Stimulated activated CD4-positive, alpha-beta T cell treated with anti-CD3 and anti-CD28 coated beads, Interleukin-15, amount 100 ng/mL, for 48 hours (primary cell): ENCODE results near the gene KIF16B.
"Not testable (repeated sequence)": the region's sequence is repeated elsewhere in the genome, so short reads cannot be mapped to it uniquely, and the experiment has no call there.

Experiments
- DNase-seq, 2 donors: peaks; one replicate each; pipeline ENCODE4 v3.0.0-alpha.2; 2020; ENCODE audit warnings: low read depth in 2 of 2

Gene KIF16B

DNA sequence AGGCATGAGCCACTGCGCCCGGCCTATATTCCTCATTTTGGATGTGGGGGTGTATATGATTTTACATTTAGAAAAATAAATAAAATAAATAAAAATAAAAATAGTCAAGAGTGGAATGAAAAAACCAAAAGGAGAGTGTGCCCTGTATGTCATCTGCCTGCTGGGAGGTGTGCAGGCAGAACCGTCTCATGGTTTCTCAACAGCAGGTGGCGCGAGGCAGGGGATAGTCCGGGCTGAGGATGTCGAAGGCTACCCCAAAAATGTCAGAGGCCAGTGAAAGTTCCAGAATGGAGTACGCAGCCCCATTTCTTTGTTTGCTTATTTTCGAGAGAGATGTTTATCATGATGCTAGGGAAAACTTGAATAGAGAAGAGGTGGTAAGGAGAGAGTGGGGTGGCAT is 16.4 kb upstream of the KIF16B start:
- no peak for DNase-seq

DNA sequence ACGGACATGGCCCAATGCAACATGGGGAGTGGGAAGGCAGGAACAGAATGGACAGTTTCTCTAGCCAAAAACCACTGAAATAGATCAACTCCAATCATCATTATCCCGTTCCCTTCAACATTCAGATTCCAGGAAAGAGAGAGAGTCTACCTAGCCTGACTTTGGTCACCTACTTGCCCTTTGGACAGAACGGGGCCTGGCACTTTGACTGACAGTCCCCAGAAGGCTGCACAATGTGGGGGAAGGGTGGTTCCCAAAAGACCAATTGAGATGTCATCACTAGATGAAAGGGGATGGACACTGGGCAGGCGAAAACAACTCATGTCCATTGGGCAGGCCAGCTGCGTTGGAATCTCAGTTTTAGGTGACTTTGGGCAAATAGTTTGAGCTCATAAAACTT is 15.0 kb upstream of the KIF16B start:
- DNase-seq = no peak

DNA sequence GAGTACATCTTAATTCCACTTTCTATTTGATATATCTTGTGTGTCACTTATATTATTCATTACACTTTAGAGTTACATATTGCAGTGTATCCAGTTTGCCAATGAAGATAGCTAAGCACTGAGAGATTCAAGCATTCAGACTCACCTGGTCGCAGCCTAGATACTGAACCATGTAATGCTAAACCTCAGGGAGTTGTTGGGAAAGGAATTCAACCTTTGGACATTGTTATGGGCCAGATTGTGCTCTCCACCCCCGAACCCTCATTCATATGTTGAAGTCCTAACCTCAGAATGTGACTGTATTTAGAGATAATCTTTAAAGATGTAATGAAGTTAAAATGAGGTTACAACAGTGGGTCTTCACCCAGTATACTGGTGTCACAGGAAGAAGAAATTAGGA is 13.8 kb upstream of the KIF16B start:
- DNase-seq = no peak

DNA sequence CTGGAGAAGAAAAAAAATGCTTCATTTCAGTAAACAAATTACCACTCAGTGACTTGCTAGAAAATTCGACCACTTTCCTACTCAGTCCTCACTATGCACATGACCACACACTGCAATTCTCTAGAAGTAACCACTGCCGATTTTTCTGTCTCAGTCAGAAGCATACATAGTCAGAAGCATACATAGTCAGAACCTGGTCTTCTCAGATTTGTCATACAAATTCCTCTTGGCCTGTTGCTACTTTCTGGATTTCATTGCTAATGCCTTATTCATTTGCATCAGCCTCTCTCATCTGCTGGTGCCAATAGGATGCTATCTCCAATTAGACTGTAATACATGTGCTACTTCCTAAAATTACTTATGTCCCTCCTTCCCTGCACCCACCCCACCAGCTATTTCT is 10.2 kb upstream of the KIF16B start:
- DNase-seq = no peak

DNA sequence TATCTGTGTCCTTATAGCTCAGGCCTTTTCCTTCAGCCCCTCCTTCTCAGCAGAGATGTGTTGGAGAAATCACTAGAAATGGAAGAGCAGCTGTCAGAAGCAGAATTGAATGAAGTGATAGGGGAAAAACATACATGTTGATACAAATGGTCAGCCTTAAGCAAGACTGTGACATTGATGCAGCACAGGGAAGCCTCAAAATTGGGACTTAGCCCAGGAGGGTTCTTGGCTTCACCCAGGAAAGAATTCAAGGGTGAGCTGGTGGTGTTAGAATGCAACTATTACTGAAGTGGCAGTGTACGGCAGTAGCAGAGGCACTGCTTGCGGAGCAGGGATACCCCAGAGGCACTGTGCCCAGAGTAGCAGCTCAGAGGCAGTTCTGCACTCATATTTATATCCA is 8.0 kb upstream of the KIF16B start:
- DNase-seq = no peak

DNA sequence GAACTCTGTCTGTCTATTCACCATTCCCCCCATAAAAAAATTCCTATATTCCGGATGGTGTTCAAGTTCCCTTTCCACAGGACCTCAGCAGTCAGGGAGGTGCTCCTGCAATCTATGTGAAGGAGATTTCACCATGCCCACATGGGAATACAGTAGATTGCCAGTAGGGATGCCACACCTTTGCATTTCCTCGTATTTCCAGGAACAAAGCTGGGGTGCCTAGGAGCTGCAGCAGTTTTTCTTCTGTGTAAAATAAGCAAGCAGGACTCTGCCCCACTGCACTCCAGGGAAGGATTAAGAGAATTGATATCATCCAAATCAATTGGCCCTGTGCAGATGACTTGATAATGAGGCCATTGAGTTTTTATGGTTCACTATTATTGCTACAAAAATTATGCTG is 7.4 kb upstream of the KIF16B start:
- no peak for DNase-seq

DNA sequence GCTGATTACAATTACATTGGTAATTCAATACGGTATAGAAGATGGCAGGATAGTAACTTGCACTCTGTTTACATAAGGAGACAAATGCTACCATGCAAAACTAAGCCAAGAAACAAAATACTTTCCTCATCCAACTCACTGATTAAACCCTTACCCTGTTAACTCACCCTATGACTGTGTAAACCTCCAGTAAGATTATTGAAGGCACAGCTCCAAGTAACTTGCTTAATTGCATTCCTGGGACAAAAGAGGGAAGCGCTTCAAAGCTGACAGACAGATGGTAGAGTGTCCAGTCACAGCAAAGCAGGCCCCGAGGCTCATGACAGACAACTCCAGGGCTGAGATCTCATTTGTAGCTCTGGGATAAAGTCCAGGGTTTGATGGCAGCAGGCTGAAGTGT is 6.9 kb upstream of the KIF16B start:
- DNase-seq = no peak

DNA sequence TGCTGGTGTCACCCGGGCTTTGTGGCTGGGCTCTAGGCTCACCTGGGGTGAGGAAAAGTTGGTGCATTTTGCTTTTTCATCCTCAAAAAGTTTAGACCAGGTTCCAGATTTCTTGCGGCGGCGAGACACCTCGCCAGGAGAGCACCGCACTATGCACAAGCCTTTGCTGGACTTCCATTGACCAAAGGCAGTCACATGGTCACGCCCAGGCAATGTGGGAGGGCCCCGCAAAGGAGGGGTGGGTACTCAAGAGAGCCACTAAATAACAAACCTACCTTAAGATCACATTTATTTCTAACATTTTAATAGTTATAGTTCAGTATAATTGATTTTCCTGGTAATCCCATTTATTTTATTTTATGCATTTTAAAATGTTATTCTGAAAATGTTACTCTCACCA is 3.0 kb upstream of the KIF16B start:
- DNase-seq = no peak

DNA sequence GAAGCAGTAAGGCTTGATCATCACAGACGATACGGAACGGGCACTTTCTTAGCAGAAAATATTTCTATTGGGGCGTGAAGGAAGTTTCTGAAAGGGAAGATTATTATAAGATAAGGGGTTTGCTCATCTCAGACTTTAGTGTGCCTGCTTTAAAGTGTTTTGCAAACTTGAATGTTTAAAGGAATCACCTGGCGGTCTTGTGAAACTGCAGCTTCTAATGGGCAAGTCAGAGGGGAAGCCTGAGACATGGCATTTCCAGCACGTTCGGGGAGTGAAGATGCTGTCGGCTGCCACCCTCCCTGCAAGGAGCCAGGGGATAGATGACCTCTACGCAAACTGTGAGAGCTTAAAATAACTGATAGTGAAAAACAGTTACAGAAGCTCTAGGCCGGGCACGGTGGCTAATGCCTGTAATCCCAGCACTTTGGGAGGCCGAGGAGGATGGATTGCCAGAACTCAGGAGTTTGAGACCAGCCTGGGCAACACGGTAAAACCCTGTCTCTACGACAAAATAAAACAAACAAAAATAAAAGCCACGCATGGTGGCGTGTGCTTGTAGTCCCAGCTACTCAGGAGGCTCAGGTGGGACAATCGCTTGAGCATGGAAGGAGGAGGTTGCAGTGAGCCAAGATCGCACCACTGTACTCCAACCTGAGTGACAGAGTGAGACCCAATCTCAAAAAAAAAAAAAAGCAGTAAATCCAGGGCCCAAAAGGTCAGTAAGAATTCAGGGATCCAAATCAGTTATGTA is 2.3 kb upstream of the KIF16B start:
- DNase-seq = no peak

DNA sequence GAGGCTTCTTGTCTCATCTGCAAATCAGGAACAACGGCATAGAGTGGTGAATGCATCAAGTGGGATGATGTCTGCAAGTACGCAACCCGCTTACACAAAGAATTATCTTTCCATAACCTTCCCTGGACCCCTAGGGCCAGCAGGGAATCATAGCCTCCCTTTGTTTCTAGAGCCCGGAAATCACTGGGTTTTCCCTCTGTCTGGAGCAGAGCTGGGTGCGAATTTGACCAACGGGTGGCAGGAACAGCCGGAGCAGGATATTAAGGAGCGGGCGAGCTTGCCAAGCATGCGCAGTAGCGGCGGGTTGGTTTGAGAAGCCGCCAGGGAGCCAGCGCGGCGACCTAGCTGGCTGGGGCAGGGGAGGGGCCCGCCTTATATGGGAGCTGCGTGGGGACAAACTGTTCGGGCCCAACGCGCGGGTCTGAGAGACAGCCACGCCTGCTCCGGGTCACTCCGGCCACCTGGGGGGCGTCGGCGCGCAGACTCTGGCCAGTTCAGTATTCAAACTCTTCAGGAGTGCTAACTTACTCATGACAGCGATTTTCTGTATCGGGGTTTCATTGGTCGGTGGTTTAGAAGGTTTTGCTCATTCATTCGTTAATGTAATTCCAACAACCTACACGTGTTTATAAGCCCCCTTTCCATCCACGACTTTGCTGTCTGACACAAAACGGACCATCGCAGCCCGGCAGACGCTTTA is 1.6 kb upstream of the KIF16B start:
- DNase-seq = peak; percentile 69 to 82

DNA sequence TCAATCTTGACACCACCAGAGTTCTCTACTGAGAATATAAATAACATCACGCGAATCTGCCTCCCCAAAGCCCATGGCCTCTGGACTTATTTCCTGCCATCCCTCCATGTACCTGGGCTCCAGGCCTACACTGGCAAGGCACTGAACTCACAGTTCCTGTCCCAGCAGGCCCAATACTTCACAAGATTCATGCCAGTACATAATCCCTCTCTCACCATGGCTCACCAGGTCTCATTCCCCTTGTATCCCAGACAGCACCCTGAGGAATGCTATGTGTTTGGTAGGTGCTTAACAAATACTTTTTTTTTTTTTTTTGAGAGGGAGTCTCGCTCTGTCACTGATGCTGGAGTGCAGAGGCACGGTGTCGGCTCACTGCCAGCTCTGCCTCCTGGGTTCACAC is 1.9 kb downstream of the KIF16B start:
- DNase-seq = no peak

DNA sequence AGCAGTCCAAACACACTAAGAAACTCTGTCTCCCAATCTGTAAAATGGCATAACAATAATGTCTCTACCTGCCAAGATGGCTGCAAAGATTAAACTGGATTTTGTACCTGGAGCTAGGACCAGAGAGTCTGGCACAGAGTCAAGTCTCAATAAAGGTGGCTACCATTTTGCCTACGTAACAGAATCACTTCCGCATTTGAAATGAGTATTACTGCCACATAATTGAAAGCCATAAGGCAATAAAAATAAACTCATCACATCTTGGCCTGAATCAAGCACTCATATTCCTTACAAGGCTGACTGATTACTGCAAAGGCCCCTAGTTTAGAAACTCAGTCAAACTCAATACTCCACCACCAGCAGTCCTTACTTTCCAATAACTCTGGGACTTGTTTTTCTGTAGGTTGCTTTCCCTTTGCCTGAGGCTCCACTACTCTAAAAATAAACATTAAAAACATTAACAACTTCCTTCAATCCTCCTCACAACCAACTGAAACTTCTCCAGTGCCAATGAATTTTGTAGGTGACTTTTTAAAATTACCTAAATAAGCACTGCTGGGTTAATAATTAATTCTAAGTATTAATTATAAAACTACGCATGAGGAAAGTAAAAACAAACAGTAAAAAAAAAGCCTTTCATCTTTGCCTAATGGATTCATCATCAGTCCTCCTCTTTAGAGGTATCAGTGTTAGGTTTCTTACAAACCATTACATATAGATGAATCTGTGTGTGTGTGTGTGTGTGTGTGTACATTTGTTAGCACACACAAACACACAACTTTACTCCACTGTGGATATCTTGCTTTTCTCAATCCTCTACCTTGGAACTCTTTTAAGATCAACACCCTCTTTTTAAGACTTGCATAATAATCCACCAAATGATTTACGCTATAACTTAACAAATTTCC is 3.7 kb downstream of the KIF16B start:
- DNase-seq = no peak

DNA sequence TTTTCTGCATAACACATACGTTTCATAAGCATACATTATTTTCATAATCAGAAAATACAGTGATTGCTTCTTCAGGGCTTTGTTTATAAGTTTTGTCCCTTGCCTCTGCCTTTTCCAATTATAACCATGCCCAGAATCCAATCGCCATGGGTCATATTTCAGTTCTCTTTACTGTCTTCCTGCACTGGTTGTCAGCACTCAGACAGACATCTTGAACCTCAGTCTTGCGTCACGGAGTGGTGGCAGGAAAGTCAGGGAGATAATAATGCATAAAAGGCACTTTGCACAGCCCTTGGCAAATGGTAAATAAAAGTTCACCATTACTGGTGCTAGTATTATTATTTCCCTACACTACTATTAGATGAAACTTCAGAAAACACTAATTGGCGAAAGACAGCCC is 7.2 kb downstream of the KIF16B start:
- no peak for DNase-seq

DNA sequence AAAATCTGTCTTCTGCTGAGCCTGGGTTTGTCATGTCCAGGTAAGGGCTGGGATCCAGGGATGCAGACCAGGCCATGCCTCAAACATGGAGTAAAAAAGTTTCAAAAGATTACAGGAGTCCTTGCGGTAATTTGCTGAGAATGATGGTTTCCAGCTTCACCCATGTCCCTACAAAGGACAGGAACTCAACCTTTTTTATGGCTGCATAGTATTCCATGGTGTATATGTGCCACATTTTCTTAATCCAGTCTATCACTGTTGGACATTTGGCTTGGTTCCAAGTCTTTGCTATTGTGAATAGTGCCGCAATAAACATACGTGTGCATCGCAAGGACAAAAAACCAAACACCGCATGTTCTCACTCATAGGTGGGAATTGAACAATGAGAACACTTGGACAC is 9.2 kb downstream of the KIF16B start:
- DNase-seq = not testable (repeated sequence)

DNA sequence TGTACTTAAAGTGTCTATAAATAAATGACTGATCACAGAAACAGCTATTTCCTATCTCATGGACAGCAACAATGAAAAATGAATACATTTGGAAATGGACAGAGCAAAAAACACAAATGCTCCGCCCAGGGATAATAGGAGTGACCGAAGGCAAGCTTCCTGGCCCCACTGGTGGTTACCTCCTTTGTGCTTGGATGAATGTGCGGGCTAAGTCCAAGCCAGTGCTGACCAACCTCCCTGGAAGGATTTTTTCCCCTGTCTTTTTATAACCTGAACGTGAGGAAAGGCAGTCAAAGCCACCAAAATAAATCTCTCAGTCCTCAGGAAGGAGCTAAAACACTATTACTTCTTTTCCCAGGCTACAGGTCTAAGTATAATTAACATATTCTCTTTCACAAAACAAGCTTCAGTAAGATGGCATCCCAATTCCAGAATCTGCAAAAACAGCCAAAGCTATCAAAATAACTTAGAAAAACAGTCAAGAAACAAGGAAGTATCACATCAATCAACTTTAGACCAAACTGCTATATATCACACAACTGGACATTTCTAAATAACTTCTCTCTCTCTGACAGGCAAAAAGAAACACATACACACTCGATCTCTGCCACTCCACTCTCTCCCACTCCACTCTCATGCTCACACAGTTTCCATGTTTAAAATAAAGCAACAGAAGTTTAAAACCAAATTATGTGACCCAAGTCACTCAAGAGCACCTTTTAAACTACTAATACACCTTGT is 10.0 kb downstream of the KIF16B start:
- no peak for DNase-seq

DNA sequence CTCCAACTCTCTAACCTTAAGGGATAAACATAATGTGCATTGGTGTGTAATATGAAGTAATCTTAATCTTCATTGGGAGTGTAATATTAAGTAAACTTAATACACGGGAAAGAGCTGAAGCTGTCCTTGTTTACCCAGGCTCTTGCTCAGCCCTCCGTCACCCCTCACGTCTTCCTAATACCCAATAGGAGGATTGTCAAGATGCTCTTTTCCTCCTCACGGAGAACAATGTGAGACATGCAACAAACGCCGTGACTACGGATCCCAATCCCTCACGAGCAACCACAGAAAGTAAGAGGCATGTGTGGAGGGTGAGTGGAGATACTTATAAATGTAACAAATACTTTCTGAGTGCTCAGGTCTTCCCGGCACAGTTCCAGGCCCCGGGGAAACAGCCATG is 11.0 kb downstream of the KIF16B start:
- DNase-seq = no peak

DNA sequence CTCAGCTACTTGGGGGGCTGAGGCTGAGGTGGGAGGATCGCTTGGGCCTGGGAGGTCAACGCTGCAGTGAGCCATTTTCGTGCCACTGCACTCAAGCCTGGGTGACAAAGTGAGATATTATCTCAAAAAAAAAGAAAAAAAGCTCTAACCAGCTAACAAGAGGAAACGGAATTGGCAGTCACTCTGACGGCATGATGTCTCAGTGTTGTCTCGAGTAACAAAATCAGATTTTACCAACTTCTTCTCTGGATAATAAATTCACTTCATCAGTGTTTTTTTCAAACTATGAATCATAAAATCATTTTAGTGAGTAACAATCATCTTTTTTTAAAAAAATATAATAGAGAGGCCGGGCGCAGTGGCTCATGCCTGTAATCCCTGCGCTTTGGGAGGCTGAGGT is 12.6 kb downstream of the KIF16B start:
- DNase-seq = no peak

DNA sequence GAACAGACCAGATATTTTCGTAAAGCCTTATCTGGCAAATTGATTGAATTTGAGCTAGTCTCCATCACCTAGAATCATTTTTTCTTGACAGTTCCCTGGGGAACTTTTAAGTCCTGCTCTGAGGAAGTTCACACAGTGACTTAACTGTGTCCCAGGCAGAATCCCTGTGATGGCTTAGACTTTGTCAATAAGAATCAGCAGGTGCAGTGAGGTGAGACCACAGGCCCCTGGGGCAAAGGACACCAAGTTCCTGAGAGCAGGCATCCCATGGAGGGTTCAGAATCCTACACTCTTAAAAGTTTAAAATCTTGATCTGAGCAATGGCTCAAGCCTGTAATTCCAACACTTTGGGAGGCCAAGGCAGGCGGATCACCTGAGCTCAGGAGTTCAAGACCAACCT is 13.0 kb downstream of the KIF16B start:
- no peak for DNase-seq

DNA sequence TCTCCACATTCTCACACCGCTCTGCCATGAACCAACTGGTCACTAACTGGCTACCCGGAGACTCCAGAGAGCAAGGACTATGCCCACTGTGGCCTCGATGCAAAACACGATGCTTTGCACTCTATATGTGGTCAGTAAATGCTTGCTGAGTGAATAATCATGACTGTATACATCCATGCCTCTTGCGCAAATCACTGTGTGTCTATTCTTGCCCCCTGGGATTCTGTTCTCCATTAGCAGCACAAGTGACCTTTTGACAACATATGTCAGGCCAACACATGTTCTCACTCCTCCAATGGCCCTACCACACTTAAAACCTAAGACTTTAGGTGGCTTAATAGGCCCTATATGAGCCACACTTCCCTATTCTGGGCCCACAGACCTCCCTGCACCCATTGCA is 16.9 kb downstream of the KIF16B start:
- no peak for DNase-seq

DNA sequence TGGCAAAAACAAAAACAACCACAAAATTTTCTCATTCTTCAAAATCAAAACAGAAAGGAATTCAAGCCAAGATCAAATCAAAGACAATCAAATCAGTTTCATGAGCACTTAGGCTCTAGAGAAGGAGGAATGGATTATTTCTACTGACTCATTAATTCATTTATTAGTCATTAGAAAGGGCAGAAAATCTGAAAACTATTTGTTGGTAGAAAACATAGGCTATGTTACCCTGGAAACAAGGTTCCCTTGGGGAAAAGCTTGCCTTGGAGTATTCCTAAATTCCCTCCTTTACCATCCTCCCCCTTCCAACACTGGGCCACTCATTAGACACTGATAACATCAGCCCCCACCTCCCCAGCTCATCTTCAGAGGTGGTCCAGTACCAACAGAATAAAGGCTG is 17.5 kb downstream of the KIF16B start:
- DNase-seq = no peak

DNA sequence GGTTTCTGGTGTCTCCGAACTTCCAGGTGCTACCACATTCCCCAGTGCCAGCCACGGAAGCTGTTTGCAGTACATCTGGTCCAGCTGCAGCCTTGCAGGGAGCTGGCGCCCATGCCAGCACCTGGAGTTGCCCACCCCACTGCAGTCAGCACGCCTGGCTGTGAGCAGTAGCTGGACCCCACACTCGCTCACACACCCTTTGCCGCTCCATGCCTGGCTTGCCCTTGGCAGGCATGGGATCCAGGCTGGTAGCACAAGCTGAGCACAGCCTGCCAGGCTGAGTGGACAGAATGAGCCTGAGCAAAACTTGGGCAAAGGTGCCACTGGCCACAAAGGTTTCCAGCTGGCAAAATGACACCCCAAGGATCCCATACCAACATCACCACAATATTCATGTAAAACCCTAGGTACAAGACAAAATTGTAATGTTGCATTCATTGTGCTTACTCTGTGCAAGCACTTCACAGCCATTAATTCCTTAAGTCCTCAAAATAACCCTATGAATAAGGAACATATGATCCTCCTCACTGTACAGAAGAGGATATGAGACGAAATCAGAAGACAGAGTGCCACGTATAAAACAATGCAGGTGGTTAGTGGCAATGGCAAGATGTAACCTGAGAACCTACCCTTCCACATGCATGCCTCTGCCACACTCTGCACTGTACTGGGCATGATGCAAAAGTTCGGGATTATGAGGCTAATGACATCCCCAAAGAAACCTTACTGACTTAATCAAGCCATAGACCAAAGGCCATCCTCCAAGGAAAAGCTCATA is 18.3 kb downstream of the KIF16B start:
- DNase-seq = no peak
